DMS53 (cell line): ENCODE measurements around the gene SH3GL2.
A peak's percentile ranks its signal among the peaks of the same experiment; 100 is the strongest.
"Not testable (repeated sequence)": the region's sequence is repeated elsewhere in the genome, so short reads cannot be mapped to it uniquely, and the experiment has no call there.

Source experiments
- DNase-seq: peaks from one replicate; lab custom pipeline; 2025; lab: John Stamatoyannopoulos, UW

Gene SH3GL2

GRCh38 chr9:17751486-17751885 is 172.6 kb downstream of the SH3GL2 start:
- no peak for DNase-seq

DNA sequence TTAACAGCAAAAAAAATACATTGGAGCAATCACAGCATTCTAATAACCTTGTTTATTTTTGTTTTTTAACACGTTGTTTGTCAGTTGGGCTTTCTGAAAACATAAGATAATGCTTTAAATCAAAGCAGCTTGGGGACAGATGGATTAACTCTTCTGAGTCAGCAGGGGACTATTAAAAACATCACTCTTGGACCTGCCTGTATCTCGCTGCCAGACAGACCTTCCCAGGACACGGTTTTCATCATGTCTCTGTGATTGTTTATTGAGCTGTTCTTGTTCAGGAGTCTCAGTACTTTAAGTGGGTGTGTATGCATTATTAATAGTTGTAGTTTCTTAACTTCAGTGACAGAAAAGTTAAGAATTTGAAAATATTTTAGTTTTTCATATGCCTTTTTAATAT is 173.2 kb downstream of the SH3GL2 start:
- no peak for DNase-seq

DNA sequence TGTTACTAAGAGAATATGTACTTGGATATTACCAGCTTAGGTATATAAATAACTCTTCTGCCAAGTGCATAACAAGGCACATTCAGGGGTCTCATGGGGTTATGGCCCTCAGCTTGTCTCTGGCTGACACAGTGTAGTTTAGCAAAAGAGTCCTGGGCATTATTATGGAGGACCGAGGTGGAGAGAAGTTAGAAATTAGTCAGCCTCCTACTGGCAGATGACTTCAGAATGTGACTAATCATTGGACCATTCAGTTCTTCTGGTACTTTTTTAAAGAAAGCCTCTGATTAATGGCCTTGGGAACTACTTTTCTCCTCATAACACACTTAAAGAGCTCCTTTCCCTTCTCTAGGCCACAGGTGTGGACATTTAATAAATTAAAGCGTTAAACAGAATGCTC is 178.9 kb downstream of the SH3GL2 start:
- DNase-seq: no peak

- DNase-seq: no peak
Observed at GRCh38 chr9:17760250-17760649, 181.4 kb downstream of the SH3GL2 start.

GRCh38 chr9:17761984-17762676 is 183.3 kb downstream of the SH3GL2 start:
- peak; percentile 59 for DNase-seq

DNA sequence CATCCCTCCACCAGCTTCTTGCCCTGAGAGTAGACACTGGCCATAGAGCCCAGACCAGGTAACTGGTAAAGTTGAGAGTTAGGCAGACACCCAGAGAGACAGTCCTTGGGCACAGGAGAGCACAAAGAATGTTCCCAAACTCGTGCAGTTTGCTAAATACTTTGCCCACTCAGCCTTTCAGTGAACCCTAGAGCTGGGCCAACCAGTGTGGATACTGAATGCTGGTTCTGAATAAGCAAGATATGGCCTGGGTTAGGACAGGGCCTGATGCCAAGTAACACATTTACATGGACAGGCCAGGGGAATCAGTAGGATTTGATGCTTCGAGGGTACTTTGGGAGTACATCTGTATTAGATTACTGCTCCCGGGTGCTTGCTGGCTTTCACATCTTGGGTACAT is 185.4 kb downstream of the SH3GL2 start:
- DNase-seq: no peak

DNA sequence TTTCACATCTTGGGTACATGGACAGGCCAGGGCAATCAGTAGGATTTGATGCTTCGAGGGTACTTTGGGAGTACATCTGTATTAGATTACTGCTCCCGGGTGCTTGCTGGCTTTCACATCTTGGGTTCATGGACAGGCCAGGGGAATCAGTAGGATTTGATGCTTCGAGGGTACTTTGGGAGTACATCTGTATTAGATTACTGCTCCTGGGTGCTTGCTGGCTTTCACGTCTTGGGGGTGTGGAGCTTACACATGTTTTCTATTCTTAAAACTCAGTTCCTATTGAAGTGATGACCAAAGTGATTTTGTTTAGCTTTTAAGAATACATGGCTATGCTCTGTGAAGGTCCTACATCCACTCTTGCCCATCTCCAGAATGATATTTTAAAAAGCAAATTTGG is 186.3 kb downstream of the SH3GL2 start:
- not testable (repeated sequence) for DNase-seq

- DNase-seq: no peak
Observed at GRCh38 chr9:17772223-17772622, 193.4 kb downstream of the SH3GL2 start.

- no peak for DNase-seq
Observed at GRCh38 chr9:17775656-17776055, 196.8 kb downstream of the SH3GL2 start.

DNA sequence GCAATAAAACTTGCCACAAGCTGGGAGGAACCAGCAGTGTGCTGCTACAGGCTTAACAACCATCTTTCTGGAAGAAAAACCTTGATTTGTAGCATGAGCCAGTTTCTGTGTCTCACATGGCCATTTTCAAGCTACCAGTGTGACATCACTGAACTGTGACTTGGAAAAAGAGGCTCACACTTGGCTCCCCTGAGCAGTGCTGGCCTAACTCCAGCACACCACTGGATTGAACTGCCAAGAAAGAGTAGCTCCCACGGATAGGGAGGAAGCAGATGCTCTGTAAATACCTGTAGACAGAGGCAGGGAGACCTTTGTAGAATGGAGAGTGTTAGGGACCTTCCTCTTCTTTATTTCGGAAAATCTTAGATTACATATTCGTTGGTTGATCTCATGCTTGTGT is 197.9 kb downstream of the SH3GL2 start:
- DNase-seq: no peak

DNA sequence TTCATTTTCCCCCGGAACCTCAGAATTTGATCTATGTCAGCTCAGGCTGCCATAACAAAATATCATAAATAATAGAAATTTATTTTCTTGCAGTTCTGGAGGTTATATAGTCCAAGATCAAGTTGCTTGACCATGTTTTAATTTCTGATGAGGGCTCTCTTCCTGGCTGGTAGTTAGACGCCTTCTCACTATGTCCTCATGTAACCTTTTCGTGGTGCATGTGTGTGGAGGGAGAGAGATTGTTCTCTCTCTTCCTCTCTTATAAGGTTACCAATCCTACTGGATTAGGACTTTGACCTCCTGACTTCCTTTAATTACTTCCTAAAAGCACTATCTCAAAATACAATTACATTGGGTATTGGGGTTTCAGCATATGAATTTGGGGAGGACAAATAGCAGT is 198.6 kb downstream of the SH3GL2 start:
- DNase-seq: no peak

GRCh38 chr9:17782430-17783149 is 203.7 kb downstream of the SH3GL2 start:
- DNase-seq: no peak

- no peak for DNase-seq
Observed at GRCh38 chr9:17783227-17783626, 204.4 kb downstream of the SH3GL2 start.

GRCh38 chr9:17789316-17789715 is 210.4 kb downstream of the SH3GL2 start:
- DNase-seq: no peak

- DNase-seq: no peak
Observed at GRCh38 chr9:17793713-17794622, 215.1 kb downstream of the SH3GL2 start.

GRCh38 chr9:17795744-17796143 is 216.9 kb downstream of the SH3GL2 start:
- DNase-seq: no peak

- DNase-seq: no peak
Observed at GRCh38 chr9:17799369-17799768, 220.5 kb downstream of the SH3GL2 start.

GRCh38 chr9:17800418-17800817 is 221.6 kb downstream of the SH3GL2 start:
- DNase-seq: no peak

DNA sequence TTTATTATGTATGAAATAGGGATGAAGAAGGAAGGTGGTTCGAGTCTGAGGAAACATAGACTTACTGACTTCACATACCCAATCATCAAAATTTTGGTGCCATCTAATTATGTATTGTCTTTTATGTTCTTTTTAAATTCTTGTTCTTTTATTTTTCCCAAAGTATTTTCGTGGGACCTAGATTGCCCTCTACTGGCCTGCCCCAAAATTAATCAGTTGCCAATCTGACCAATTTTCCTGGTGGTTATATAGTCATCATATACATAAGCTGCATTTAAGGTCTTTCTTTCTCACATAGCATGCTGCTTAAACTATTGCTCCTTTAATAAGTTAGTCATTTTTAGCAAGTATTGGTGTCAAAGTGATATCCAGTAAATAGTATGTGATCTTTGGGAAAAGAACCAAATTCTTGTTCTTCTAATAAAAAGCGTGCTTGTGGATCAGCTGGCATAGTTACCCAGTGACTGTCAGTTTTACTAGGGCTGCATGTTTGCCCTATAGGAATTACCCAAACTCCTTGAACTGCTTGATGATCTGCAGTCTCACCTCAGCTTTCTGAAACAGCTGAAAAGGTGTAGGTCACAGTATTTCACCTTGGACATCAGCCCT is 223.5 kb downstream of the SH3GL2 start:
- DNase-seq: peak; percentile 39

DNA sequence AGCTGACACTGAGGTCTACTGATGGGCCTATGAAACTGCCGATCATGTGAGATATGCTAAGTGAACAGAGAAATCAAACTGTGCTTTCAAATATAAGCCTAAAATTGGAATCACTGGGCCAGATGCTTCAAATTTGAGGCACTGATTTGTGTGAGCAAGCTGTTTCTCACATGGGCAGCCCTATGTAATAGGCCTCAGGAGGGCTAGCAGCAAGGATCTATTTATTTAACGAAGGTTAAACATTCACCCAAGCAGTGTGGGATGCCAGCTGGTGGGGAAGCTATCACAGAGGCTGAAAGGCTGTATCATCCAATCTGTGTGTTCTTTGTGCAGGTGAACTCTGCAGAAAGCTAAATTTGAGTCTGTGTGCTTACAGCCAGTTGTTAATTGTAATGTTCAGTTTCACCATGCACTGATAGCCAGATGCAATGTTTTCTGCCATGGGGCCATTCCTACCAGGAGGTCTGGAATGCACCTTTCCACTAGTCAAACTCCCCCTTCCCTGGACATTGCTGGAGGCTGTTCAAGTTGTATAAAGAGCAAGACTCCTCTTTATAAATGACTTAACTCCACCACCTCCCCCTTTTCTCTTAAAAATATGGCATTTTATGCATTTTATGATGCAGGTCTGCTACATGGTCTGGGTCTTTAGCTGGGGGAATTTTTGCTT is 228.9 kb downstream of the SH3GL2 start:
- peak; percentile 81 for DNase-seq

DNA sequence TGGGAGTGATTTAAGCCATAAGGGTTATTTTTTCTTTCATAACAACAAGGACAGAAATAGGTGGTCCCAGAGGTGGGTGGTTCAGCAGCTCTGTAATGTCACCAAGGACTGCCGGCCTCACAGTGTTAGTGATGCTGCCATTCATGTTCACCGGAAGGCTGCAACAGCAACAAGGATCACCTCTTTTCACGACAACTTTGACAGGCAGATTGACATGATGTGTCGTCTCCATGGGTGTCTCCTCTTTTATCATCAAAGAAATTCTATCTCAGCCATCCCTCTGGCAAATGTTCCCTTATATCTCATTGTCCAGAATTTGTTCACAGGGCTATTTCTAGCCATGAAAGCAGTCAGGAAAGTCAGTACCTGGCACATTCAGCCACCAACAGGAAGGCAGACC is 231.5 kb downstream of the SH3GL2 start:
- no peak for DNase-seq
